Gastroesophageal sphincter (tissue), 4 donors: ENCODE measurements around the gene KRTAP5-3. TPM values are rescaled to one million over a fixed set of nuclear protein-coding genes. Genes with fewer than 3 reads are reported as not detected.

Experiments
- ATAC-seq: fragments of 150-250 bp; one replicate; pipeline ENCODE4 v1.9.1; 2016; ENCODE audit warnings: mild to moderate bottlenecking, moderate library complexity
- H3K27ac ChIP-seq, 4 donors: fragments of 200-600 bp; sonication (generic) in 3 of 4; 1 replicate in 3 of 4; 2 replicates in 1 of 4; pipeline ENCODE4 v1.5.1; 2016 to 2019
- H3K27me3 ChIP-seq: fragments of 200-600 bp; sonication (generic); one replicate; pipeline ENCODE4 v1.5.1; 2019
- H3K36me3 ChIP-seq, 2 donors: fragments of 200-600 bp; sonication (generic); one replicate each; pipeline ENCODE4 v1.5.1; 2019; ENCODE audit warnings: control low read depth in 1 of 2
- H3K4me1 ChIP-seq, 3 donors: fragments of 200-600 bp; sonication (generic); 1 replicate in 2 of 3; 2 replicates in 1 of 3; pipeline ENCODE4 v1.5.1; 2016 to 2019; ENCODE audit warnings: control low read depth in 2 of 3
- H3K4me3 ChIP-seq, 2 donors: fragments of 200-600 bp; sonication (generic); one replicate each; pipeline ENCODE4 v1.5.1; 2019; ENCODE audit warnings: mild to moderate bottlenecking in 1 of 2, moderate library complexity in 1 of 2
- H3K9me3 ChIP-seq, 3 donors: fragments of 200-600 bp; sonication (generic); one replicate each; pipeline ENCODE4 v1.5.1; 2017 to 2019; ENCODE audit warnings: control low read depth in 2 of 3
- EP300 ChIP-seq: sonication (generic); formaldehyde crosslinking; IDR thresholded peaks from one replicate; pipeline ENCODE4 v1.6.1; 2017; ENCODE audit warnings: antibody characterized with exemption, mild to moderate bottlenecking
- POLR2A ChIP-seq, 2 donors: fragments of 450-650 bp; IDR thresholded peaks; one replicate each; pipeline ENCODE4 v1.6.1; 2017; ENCODE audit warnings: antibody characterized with exemption in 2 of 2, mild to moderate bottlenecking in 2 of 2, moderate library complexity in 1 of 2
- POLR2AphosphoS5 ChIP-seq: sonication (generic); formaldehyde crosslinking; IDR thresholded peaks from one replicate; pipeline ENCODE4 v1.6.1; 2017; ENCODE audit warnings: antibody characterized with exemption
- WGBS, 2 donors: methylation state at CpG; one replicate each; pipeline ENCODE4 v1.1.5; 2018; ENCODE audit warnings: low coverage in 1 of 2; 5-methylcytosine and 5-hydroxymethylcytosine counted together
- total RNA-seq, 4 donors: library from RNA; depleted of rRNA; stranded (reverse); fragments of >200 nt; gene quantifications; one replicate each; pipeline ENCODE4 v1.1.0, GENCODE V29; 2016
- TF ChIP-seq, protein P1 (sequence below), 4 experiments: fragments of 200-600 bp in 2 of 4; fragments of 450-650 bp in 2 of 4; sonication (generic) in 1 of 4; IDR thresholded peaks; one replicate each; pipeline ENCODE4 v1.5.1; 2017 to 2019; ENCODE audit warnings: antibody characterized with exemption in 4 of 4, mild to moderate bottlenecking in 2 of 4, moderate library complexity in 2 of 4

KRTAP5-3 gene
- total RNA-seq, 4 donors from 2014 or later = not detected

DNA sequence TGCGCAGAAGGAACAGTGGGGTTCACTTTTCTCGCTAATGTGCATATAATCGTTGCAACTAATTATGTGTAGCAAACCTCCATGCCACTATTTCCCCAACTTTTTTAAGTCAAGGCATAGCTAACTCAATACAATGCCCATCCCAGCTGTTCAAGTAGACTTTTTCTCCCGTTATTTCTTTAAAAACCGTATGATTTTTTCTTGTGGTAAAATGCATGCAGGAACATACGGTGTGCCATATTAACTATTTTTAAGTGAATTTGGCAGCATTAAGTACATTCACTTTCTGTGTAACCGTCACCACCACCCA lies 33.4 kb downstream of the KRTAP5-3 start:
- H3K36me3 ChIP-seq = no peaks in the 10 kb centered on the region
- TF ChIP-seq EP300 (no peak), POLR2A (IDR thresholded peaks at IDR 0.05) (no peak), POLR2AphosphoS5 (no peak)
- TF ChIP-seq, protein P1, sequence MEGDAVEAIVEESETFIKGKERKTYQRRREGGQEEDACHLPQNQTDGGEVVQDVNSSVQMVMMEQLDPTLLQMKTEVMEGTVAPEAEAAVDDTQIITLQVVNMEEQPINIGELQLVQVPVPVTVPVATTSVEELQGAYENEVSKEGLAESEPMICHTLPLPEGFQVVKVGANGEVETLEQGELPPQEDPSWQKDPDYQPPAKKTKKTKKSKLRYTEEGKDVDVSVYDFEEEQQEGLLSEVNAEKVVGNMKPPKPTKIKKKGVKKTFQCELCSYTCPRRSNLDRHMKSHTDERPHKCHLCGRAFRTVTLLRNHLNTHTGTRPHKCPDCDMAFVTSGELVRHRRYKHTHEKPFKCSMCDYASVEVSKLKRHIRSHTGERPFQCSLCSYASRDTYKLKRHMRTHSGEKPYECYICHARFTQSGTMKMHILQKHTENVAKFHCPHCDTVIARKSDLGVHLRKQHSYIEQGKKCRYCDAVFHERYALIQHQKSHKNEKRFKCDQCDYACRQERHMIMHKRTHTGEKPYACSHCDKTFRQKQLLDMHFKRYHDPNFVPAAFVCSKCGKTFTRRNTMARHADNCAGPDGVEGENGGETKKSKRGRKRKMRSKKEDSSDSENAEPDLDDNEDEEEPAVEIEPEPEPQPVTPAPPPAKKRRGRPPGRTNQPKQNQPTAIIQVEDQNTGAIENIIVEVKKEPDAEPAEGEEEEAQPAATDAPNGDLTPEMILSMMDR (IDR thresholded peaks at IDR 0.05) = no peak
- H3K27ac ChIP-seq = peak overlapping the region in 1 of 4 donors; percentile 81
- no peak for ATAC-seq
- H3K27me3 ChIP-seq = peaks cover 15% of the 10 kb centered on the region
- no peak overlapping the region for H3K4me3 ChIP-seq
- H3K4me1 ChIP-seq = peaks cover 0 to 46% (median 24%) of the 10 kb centered on the region in 3 donors
- peaks cover 0 to 8% (median 0%) of the 10 kb centered on the region in 3 donors for H3K9me3 ChIP-seq
- 21 to 30% methylated on average over 3 to 7 of the region's 7 CpGs for WGBS, 2 donors

DNA sequence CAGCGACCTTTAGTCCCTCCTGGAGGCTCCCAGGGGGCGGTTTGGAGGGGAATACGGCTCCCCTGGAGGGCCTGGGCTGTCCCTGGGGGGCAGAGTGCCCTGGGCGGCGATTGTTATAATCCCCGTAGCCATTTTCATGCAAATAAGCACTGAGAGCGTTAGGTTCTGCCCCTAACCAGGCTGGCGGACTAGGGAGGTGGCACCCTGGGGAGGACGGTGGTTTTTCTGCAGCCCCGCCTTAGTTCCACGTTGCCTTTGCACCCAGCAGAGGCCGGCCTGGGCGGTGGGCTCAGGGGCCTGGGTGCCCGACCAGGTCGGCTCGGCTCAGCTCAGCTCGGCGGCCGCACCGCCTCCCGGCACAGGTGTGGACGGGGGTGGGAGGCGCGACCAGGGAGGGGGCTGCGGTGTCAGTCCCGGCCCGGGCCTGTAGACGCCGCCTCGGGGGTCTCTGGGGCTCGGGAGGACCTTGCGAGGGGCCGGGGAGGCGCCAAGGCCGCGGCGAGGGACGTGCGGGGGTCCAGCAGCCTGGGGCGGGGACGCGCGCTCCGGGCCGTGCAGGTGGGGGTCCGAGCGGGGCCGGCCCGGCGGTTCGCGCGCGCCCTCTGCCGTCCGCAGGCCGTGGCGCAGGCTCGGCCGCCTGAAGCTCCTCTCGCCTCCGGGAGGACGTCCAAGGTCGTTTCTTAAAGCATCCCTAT lies 33.9 kb downstream of the KRTAP5-3 start:
- Histone ChIP-seq H3K27me3 (peaks cover 15% of the 10 kb centered on the region), H3K27ac (peak overlapping the region in 3 of 4 donors; percentile 81 to 94 (median 86)), H3K4me1 (peaks cover 0 to 51% (median 29%) of the 10 kb centered on the region in 3 donors), H3K9me3 (peaks cover 0 to 8% (median 0%) of the 10 kb centered on the region in 3 donors), H3K4me3 (peak overlapping the region in 1 of 2 donors; percentile 73), H3K36me3 (no peaks in the 10 kb centered on the region)
- peak; percentile 39 for ATAC-seq
- no CpG with 5 or more reads among the region's 64 CpGs for WGBS, 2 donors
- TF ChIP-seq, protein P1 (IDR thresholded peaks at IDR 0.05) = peak in 3 of 4 experiments; percentile 90 to 97 (median 93)
- no peak for TF ChIP-seq POLR2A (IDR thresholded peaks at IDR 0.05)

DNA sequence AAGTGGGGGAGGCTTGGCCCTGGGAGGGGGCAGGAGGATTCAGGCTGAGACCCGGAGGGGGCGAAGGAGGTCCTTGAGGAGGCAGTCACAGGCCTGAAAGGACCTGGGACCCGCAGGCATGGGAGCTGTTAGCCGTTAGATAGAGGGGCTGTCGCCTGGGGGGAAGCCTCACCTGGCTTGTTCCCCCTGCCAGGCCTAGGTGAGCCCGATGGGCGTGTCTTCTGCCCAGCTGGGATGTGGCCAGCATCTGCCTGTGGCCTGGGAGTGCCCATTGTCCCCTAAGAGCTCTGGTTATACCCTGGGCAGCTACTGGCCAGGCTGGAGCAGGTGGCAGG lies 34.4 kb downstream of the KRTAP5-3 start:
- Histone ChIP-seq H3K27ac (peak overlapping the region in 3 of 4 donors; percentile 81 to 94 (median 86)), H3K9me3 (peaks cover 0 to 8% (median 0%) of the 10 kb centered on the region in 3 donors), H3K27me3 (peaks cover 15% of the 10 kb centered on the region), H3K4me3 (peak overlapping the region in 1 of 2 donors; percentile 73), H3K4me1 (peaks cover 0 to 56% (median 33%) of the 10 kb centered on the region in 3 donors), H3K36me3 (no peaks in the 10 kb centered on the region)
- TF ChIP-seq EP300 = no peak
- TF ChIP-seq POLR2A (IDR thresholded peaks at IDR 0.05) = no peak
- TF ChIP-seq, protein P1 (IDR thresholded peaks at IDR 0.05) = no peak
- no peak for TF ChIP-seq POLR2AphosphoS5
- no CpG with 5 or more reads among the region's 7 CpGs for WGBS, 2 donors
- ATAC-seq = no peak

DNA sequence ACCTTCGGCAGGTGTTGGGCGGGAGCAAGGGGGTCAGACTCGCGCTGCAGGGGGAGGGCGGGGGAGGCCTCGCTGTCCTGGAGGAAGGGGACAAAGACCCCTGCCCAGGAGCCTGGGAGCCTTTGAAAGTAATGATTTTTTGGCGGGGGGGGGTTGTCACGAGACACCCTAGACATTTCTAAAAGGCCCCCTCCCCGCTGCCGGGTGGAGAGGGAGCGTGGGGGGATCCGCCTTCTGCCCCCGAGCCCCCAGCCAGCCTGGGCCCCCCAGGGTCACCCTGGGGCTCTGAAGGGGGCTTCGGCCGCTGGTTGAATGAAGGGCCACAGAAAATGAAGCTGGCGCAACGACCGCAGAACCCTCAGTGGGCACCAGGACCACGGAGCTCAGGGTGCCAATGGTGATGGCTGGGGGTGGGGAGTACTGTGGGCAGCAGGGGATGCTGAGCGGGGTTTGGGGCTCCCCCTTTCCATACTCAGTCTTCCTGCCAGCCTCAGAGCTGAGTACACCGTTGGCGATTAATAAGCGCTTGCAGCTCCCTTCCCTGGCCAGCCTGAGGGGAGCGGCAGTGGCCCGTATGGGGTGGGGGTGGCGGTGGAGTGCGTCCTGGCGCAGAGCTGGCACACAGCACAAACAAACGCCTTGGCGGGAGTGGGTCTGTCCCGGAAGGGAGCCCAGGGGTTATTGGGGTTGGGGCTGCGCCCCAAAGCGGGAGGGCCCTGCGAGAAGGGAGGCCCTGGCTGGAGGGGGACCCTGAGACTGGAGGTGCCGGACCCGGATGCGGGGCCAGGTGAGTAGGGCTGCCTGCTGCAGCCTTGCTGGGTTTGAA lies 35.0 kb downstream of the KRTAP5-3 start:
- peak overlapping the region; percentile 37 to 94 (median 84) for H3K27ac ChIP-seq
- ATAC-seq = no peak
- peaks cover 0 to 3% (median 0%) of the 10 kb centered on the region in 3 donors for H3K9me3 ChIP-seq
- TF ChIP-seq, protein P1 (IDR thresholded peaks at IDR 0.05) = no peak
- TF ChIP-seq POLR2A (IDR thresholded peaks at IDR 0.05) = no peak
- no peak for TF ChIP-seq EP300
- TF ChIP-seq POLR2AphosphoS5 = no peak
- WGBS, 2 donors = 0% methylated on average over 2 of the region's 37 CpGs; no CpG with 5 or more reads in 1 of the 2 donors
- H3K27me3 ChIP-seq = peaks cover 15% of the 10 kb centered on the region
- peaks cover 0 to 62% (median 33%) of the 10 kb centered on the region in 3 donors for H3K4me1 ChIP-seq
- peak overlapping the region in 1 of 2 donors; percentile 73 for H3K4me3 ChIP-seq
- no peaks in the 10 kb centered on the region for H3K36me3 ChIP-seq
